ENCODE results near the gene OVOL1. TPM values are rescaled to one million over a fixed set of nuclear protein-coding genes. Genes with fewer than 3 reads are reported as not detected.
"Not testable (repeated sequence)": the region's sequence is repeated elsewhere in the genome, so short reads cannot be mapped to it uniquely, and the experiment has no call there.

The OVOL1 gene
- total RNA-seq, 1 donor from 2014 or later = 4.7 TPM

- Mint-ChIP-seq H3K27ac (no peak overlapping the region), H3K36me3 (no peaks in the 10 kb centered on the region), H3K9me3 (no peaks in the 10 kb centered on the region), H3K4me3 (no peak overlapping the region), H3K27me3 (ENCODE audit: low read depth) (peaks cover 8% of the 10 kb centered on the region), H3K4me1 (peaks cover 17% of the 10 kb centered on the region)
- no peak for TF ChIP-seq CTCF (IDR thresholded peaks at IDR 0.05; ENCODE audit: unreplicated experiment)
- DNase-seq (ENCODE audit: low spot score in 2 of 2, unreplicated experiment in 2 of 2) = no peak
Measured at GRCh38 chr11:65829459-65829858, 42.6 kb downstream of the OVOL1 start.

- DNase-seq (ENCODE audit: low spot score in 2 of 2, unreplicated experiment in 2 of 2); H3K27ac Mint-ChIP-seq; H3K27me3 Mint-ChIP-seq (ENCODE audit: low read depth); H3K36me3 Mint-ChIP-seq; H3K9me3 Mint-ChIP-seq: not testable (repeated sequence)
- H3K4me1 Mint-ChIP-seq = peaks cover 17% of the 10 kb centered on the region
- peak overlapping the region; percentile 1 for H3K4me3 Mint-ChIP-seq
Measured at GRCh38 chr11:65832231-65832630, 45.4 kb downstream of the OVOL1 start.

GRCh38 chr11:65833297-65834030 lies 46.6 kb downstream of the OVOL1 start, which contains the start of gene SNX32:
Gene SNX32, plus strand, starts transcription at chr11:65833963. Its CDS starts 103 bp downstream, at chr11:65834066.
- Mint-ChIP-seq H3K4me1 (peaks cover 17% of the 10 kb centered on the region), H3K9me3 (no peaks in the 10 kb centered on the region), H3K27me3 (ENCODE audit: low read depth) (peaks cover 8% of the 10 kb centered on the region), H3K27ac (peak within 1 kb of the TSS; percentile 77), H3K4me3 (no peak within 1 kb of the TSS), H3K36me3 (no peaks in the 10 kb centered on the region)
- TF ChIP-seq CTCF (IDR thresholded peaks at IDR 0.05; ENCODE audit: unreplicated experiment) = no peak
- DNase-seq (ENCODE audit: low spot score in 2 of 2, unreplicated experiment in 2 of 2) = peak; percentile 93 to 94

GRCh38 chr11:65834202-65834601 lies 47.3 kb downstream of the OVOL1 start:
- no peaks in the 10 kb centered on the region for H3K9me3 Mint-ChIP-seq
- no peak for DNase-seq (ENCODE audit: low spot score in 2 of 2, unreplicated experiment in 2 of 2)
- no peak overlapping the region for H3K4me3 Mint-ChIP-seq
- no peak overlapping the region for H3K27ac Mint-ChIP-seq
- H3K36me3 Mint-ChIP-seq = no peaks in the 10 kb centered on the region
- TF ChIP-seq CTCF (IDR thresholded peaks at IDR 0.05; ENCODE audit: unreplicated experiment) = no peak
- H3K27me3 Mint-ChIP-seq (ENCODE audit: low read depth) = peaks cover 8% of the 10 kb centered on the region
- H3K4me1 Mint-ChIP-seq = peaks cover 17% of the 10 kb centered on the region

GRCh38 chr11:65842144-65842543 lies 55.3 kb downstream of the OVOL1 start:
- H3K27me3 Mint-ChIP-seq (ENCODE audit: low read depth) = no peaks in the 10 kb centered on the region
- peaks cover 4% of the 10 kb centered on the region for H3K4me1 Mint-ChIP-seq
- no peaks in the 10 kb centered on the region for H3K36me3 Mint-ChIP-seq
- H3K9me3 Mint-ChIP-seq = no peaks in the 10 kb centered on the region
- H3K27ac Mint-ChIP-seq = no peak overlapping the region
- no peak for TF ChIP-seq CTCF (IDR thresholded peaks at IDR 0.05; ENCODE audit: unreplicated experiment)
- H3K4me3 Mint-ChIP-seq = no peak overlapping the region
- DNase-seq (ENCODE audit: low spot score in 2 of 2, unreplicated experiment in 2 of 2) = no peak

- no peak overlapping the region for H3K27ac Mint-ChIP-seq
- H3K27me3 Mint-ChIP-seq (ENCODE audit: low read depth) = no peaks in the 10 kb centered on the region
- H3K36me3 Mint-ChIP-seq = no peaks in the 10 kb centered on the region
- no peak overlapping the region for H3K4me3 Mint-ChIP-seq
- no peak for TF ChIP-seq CTCF (IDR thresholded peaks at IDR 0.05; ENCODE audit: unreplicated experiment)
- no peaks in the 10 kb centered on the region for H3K9me3 Mint-ChIP-seq
- no peak for DNase-seq (ENCODE audit: low spot score in 2 of 2, unreplicated experiment in 2 of 2)
- peaks cover 4% of the 10 kb centered on the region for H3K4me1 Mint-ChIP-seq
Measured at GRCh38 chr11:65843811-65844210, 56.9 kb downstream of the OVOL1 start.

All from mesothelial cell of epicardium (in vitro differentiated cells).